HG02970 (cell line): Measurements from ENCODE around the gene HOXC6.

Experiments
- ATAC-seq: cut with Tn5 transposase; IDR thresholded peaks from one replicate; pipeline ENCODE4 v1.9.1; 2021; ENCODE audit warnings: mild to moderate bottlenecking, moderate library complexity, moderate number of reproducible peaks; ENCODE audit not compliant: unreplicated experiment, low FRiP score

Gene HOXC6

DNA sequence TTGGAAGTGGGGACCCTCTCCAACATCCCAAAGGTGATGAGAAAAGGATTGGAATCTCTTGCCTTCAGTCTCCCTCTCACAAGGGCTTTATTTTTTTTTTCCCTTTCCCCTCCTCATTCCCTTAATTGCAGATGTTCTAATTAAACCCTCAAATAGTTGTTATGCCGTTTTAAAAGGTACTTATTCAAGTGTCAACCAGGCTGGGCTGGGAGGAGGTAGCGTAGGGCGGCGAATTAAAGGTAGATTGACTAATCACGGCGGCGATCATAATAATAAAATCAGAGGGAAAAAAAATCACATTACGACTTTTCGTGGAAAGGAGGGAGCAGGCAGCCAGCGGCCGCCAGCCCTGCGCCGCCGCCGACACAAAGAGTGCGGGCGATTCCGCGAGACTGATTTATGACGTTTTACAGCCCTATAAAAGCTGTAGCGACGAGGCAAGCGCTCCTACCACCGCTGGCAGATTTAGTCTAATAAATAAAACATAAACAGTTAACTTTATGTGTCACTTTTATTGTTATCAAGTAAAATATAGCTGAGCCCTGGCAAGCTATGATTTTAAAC, 23.7 kb downstream of the HOXC6 start:
- no peak for ATAC-seq

DNA sequence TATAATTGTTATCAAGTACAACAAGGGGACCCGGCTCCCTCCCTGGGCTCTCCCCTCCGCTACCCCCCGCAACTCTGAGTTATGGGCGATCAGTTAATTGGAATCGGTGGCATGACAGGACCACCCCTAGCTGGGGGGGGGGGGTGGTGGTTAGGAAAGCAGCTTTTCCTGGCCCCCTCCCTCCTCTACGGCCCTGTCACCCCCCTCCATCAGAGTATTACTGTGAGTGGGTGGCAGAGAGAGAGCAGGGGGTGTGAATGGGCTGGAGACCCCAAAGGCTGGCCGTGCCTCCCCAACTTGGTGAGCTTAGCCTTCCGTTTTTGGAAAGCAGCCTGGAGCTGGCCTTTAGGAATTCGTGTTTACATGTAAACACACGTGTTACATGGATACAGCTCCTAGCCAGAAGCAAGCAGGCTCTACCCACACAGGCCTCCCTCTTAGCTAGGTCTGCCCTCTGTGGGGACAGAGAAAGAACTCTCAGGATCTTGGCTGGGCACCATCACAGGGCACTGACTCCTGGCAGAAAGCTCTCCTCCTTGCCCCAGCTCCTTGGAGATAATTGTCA, 24.3 kb downstream of the HOXC6 start:
- ATAC-seq: no peak

DNA sequence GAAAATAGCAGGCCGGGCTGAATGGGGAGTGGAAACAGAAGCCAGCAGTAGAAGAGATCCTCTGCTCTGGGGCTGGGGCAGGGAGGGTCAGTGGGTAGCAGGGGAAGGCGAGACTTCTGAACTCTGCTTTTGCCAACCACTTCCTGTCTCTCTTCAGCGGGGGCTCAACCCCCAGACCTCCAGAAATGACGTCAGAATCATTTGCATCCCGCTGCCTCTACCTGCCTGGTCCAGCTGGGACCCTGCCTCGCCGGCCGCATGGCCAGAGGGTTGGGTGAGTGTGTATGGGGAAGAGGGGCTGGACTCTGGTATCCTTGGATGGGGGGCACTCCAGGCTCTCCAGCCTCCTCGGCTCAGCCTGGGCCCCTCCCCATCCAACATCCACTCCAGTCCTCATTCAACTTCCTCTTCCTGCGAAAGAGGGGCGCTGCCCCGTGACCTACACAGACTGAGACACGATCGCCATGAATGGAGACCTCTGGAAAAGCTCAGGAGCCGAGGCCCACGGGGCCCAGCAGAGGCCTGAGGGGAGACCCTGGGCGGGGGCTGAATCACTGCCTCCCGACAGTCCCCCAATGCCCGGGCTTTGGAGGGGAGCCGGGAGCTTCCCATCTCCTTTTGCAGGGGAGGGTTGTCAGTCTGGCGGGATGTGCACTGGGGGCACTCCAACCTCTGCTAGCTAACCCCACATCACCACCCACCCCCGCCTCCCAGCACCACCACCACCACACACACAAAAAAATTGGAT, 24.9 kb downstream of the HOXC6 start:
- no peak for ATAC-seq

DNA sequence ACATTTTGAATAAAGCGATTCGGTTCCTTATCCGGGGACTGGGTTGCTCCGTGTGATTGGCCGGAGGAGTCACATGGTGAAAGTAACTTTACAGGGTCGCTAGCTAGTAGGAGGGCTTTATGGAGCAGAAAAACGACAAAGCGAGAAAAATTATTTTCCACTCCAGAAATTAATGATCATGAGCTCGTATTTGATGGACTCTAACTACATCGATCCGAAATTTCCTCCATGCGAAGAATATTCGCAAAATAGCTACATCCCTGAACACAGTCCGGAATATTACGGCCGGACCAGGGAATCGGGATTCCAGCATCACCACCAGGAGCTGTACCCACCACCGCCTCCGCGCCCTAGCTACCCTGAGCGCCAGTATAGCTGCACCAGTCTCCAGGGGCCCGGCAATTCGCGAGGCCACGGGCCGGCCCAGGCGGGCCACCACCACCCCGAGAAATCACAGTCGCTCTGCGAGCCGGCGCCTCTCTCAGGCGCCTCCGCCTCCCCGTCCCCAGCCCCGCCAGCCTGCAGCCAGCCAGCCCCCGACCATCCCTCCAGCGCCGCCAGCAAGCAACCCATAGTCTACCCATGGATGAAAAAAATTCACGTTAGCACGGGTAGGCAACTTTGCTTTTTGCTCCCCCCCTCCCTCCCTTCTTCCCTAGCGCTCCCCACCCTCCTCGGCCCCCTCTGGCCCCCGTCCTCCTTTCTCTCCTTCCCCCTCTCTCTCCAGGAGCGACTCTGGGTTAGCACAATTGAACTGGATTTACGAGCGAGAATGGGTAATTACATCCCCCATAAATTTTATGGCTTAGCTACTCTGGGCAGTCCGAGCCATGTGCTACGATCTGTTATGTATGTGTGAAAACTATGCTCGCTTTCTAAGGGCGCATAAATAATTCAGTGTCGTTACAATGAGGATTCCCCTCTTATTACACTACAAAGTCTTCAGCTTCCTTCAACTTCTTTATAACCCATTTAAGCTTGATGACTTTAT, 25.8 kb downstream of the HOXC6 start, which contains the start of gene HOXC4:
TSS of gene HOXC4 (plus strand) at position 85 of the 991 bp plus-strand sequence. CDS start at position 173, 88 bp downstream.
- ATAC-seq: no peak

DNA sequence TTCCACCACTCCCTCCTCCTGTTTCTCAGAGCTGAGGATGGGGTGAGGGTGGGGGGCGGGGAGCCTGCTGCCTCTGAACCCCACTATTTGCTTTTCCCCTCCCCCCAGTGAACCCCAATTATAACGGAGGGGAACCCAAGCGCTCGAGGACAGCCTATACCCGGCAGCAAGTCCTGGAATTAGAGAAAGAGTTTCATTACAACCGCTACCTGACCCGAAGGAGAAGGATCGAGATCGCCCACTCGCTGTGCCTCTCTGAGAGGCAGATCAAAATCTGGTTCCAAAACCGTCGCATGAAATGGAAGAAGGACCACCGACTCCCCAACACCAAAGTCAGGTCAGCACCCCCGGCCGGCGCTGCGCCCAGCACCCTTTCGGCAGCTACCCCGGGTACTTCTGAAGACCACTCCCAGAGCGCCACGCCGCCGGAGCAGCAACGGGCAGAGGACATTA, 26.5 kb downstream of the HOXC6 start:
- no peak for ATAC-seq

DNA sequence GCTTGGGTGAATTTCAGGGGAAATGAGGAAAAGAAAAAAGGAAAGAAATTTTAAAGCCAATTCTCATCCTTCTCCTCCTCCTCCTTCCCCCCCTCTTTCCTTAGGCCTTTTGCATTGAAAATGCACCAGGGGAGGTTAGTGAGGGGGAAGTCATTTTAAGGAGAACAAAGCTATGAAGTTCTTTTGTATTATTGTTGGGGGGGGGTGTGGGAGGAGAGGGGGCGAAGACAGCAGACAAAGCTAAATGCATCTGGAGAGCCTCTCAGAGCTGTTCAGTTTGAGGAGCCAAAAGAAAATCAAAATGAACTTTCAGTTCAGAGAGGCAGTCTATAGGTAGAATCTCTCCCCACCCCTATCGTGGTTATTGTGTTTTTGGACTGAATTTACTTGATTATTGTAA, 27.3 kb downstream of the HOXC6 start:
- ATAC-seq: no peak

DNA sequence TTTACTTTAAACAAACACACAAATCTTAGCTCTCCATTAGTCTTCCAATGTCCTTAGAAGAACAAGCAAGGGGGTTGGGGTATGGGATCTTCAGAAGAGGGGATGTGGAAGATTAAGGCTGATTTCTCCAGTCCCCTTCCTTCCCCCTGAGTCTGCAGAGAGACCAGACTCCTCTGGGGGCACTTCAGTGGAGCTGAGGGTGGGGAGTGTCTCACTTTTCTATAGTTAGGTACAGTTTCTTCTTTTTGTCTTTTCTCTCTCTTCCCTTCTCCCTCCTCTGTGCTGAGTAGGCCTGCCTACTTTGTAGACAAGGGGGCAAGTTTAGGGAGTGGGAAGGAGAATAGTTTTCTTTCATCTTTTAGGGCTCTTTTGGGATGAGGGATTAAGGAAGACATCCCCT, 27.9 kb downstream of the HOXC6 start:
- no peak for ATAC-seq

DNA sequence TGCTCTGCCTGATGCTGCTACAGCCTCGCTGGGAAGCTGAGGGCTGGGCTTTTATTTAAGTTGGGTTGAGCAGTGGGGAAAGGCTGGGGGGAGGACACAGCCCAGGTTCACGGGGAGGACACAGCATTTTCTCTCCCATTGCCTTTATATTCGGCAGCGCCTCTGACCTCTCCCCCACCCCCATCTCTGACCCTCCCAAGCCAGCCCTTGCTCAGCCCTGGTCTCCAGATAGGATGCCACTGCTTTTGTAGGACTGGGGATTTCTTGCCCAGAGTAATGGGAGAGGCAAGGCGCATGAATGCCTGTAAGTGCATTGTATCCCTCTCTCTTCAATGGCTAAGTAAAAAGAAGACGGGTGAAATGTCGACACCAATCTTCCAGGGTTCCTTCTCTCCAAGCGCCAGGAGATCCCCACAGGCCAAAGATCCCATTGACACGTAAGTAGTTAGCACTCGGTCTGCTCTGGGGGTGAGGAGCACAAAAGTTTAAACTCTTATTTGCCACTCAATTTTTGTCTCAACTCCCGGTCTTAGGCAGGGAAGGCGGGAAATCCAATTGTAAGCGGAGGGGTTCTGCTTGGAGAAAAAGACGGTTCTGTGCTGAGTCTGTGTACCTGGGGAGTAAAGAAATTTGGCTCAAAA, 30.0 kb downstream of the HOXC6 start:
- ATAC-seq: no peak

DNA sequence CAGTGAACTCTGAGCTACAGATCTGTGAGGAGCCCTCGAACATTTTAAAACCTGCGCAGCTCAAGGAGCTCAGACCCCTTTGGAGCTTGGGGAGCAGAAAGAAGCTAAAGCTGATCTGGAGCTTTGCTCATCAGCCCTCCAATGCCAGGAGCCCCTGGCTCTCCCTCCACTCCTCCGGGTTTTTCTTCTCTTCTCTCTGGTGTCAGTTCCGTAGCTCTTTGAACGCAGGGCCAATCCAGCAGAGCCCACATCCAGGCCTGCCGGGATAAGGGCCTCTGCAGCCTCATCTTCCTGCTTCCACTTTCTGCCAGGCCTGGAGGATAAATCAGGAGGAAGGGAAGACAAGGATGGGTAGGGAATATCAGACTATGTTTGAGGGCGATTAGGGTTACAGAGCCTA, 31.4 kb downstream of the HOXC6 start:
- ATAC-seq: no peak

DNA sequence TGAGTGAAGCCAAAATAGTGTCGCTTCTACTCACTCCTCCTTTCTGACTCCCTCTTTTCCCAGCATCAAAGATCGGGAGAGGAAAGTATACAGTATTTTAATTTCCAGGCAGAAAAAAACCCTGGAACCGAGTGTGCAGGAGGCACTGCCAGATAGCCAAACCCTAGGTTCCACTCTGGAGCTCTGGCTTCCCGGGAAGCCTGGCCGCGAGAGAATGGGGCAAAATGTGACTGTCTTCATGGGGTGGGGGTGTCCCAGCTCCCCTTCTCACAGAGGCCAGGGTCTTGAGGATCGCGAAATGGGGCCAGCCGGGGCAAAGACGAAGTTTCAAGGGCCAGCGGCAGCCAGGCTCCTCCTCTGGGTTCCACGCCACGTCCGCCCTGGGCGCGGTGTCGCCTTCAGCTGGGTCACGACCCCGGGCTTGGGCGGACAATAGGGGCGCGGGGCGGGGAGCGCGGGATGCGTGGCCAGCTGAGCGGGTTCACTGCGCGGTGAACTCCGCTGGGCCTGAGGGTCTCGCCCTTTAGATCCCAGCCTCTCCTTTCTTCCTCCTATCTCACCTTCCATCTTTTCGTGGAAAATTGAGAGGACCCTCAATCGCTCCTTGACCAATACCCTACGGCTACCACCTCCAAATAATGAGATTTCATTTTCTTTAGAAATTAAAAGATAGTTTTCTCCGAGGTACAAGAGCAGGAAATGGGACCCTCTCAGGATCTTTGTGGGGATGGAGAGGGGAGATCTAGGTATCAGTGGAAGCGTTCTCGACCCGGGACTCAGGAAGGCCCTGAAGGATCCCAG, 32.1 kb downstream of the HOXC6 start:
- ATAC-seq: no peak

DNA sequence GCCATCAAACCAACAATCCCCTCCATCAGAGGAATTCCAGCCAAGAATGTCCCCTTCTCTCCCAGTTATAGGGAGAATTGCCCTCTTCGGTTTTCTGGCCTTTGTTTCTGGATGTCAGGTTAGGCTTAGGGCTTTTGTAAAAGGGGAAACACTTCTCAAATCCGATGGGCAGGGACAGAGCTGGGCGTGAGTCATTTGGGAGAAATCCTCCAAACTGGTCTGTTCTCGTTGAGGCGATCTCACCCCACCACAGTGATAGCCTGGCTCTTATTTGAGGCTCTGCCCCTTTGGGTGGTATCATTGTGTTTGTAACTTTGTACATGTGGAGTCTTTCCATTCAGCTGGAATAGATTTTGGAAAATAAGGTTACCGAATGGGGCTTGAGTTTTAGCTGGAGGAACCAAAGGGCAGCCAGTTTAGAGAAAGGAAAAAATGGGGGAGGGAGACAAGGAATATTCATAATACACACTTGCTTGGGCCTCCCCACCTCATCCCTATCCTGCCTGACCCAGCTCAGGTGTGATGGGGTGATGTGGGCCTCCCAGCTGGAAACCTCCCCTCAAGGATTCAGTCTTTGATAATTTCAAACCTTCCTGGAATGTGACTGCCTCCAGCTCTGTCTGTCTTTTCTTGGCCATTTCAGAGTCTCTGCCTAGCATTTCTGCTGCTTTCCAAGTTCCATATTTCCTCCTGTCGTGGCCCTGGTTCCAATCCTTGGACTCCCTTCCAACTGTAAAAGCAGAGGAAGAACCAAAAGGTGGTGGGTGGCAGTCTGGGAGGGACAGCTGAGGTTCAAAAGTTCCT, 32.9 kb downstream of the HOXC6 start:
- no peak for ATAC-seq

DNA sequence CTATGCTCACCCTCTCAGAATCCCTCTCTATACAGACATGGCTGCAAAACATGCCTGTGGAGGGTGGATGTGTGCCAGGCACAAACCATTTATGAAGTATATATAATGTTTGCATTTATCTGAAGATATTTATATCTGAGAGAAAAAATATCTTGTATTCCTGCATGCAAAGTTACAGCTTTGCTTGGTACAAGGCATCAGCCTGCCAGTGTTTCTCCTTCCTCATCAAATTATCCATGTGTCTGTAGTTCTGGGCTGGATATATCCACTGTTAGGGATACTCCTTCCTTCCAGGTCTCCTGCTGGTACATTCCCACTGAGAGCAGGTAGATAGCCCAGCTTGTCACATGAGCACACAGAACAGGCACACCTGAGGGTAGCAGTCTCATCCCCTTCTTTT, 37.4 kb downstream of the HOXC6 start:
- ATAC-seq: no peak

DNA sequence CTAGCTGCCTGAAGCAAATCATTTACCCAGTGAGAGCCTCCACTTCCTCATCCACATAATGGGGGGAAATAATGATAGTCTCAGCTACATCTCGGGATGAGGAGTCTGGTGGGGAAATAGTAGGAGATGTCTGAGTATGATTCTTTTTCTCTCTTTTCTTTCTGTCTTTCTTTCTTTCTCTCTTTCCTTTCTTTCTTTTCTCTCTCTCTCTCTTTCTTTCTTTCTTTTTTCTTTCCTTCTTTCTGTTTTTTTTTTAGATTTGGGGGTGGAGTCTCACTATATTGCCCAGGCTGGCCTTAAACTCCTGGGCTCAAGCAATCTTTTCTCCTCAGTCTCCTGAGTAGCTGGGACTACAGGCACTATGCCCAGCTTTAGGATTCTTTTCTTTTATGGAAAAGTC, 38.2 kb downstream of the HOXC6 start:
- no peak for ATAC-seq

DNA sequence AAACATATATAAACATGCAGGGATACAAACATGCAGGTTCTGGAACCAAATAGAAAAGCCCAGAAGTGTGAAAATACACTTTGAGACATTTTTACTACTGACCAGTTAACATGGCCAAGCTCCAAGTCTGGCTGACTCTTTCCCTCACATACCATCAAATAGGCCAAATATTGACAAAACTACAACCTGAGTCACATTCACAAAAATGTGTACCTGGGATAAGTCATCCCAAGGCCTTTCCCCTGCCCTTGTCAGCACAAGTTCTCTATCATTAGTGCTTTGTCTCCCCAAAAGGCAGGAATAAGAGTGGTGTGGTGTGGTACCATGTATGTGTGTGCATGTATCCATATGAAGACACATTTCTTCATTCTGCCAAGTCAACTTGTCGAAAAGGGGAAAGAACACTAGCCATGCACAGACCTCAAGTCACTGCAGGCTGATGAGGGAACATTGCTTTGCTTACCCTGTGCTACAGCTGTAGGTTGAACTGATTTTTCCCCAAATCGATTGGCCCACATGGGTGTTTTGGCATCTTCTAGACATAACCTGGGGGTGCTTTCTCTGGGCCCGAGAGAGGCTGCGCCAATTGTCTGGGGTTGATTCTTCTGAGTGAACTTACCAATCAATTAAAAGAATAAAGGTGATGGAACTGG, 40.3 kb downstream of the HOXC6 start:
- no peak for ATAC-seq

DNA sequence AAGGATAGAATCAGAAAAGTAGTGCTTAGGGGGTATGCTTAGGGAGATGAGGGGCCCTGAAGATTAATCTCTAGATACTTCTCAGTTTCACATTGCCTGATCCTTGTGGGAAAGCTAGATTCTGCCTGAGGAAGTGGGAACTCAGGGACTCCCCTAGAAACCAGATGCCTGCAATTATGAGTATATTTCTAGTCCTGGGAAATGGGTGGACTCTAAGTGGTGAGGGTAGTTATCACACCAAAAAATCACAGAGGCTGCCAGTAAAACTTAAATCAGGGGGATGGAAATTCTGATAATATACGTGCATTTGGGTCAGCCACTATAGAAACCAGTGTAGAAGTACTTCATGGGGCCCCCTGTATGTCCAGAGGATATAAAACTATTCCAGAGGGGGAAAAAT, 43.7 kb downstream of the HOXC6 start:
- no peak for ATAC-seq

DNA sequence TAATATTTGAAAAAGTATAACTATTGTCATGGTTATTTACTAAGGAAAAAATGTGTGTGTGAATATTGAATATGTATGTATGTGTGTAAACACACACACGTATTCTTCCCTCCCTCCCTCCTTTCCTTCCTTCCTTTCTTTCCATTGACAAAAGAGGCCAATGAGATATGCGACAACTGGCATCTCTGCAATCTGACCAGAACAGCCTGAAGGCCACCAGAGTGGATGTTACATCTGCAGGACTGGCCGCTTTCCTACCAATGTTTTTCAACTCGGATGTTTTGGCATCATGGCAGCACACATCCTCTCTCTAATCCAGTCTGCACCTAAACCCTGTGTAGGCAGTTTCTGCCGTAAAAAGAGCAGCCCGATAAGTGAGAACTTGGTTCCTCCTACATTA, 46.1 kb downstream of the HOXC6 start:
- no peak for ATAC-seq

DNA sequence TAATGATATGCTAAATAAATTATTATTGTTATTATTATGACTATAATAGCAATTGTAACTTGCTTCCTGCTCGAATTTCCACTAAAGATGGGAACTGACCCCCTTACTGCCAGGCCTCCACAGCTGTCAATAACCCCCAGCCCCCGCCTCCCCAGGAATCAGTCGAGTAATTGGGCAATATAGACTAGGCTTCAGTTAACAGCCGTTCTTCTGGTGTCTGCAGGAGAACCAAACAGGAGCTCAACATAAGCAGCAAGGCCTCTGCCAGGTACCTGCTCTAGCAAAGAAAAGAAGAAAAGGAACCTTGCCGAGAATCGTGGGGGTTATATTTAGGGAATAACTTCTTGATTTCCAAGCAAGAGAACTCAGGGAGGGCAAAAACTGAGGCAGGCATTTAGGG, 47.2 kb downstream of the HOXC6 start:
- no peak for ATAC-seq

DNA sequence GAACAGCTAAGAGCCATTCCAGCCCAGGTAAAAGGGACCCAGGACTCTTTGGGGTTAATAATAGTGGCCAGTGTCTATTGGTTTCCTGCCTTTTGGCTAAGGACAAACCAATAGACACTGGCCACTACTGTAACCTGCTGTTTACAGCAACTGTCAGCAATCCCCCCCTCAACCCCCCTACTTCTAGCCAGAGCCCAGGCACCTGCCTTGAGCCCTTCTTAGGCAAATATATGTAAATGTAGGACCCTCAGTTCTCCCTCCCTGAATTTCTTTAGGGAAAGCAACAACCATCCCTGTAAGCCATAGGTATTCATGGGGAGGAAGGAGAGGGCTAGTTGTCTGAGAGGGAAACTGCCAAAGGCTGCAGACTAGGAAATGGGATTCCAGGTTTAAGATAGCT, 47.7 kb downstream of the HOXC6 start:
- no peak for ATAC-seq
